Transverse colon (tissue), 3 donors: ENCODE data around the gene ABTB2.

Experiments used
- CTCF ChIP-seq, 5 experiments: fragments of 200-600 bp in 3 of 5; fragments of 450-650 bp in 2 of 5; sonication (generic) in 3 of 5; IDR thresholded peaks; 1 replicate in 2 of 5; 2 replicates in 3 of 5; pipeline ENCODE4 v1.5.1; 2016 to 2017; ENCODE audit warnings: antibody characterized with exemption in 5 of 5, inconsistent platforms in 3 of 5, mild to moderate bottlenecking in 2 of 5, moderate library complexity in 1 of 5
- POLR2A ChIP-seq: fragments of 450-650 bp; IDR thresholded peaks from one replicate; pipeline ENCODE4 v1.6.1; 2016; ENCODE audit warnings: antibody characterized with exemption, mild to moderate bottlenecking, moderate library complexity

DNA sequence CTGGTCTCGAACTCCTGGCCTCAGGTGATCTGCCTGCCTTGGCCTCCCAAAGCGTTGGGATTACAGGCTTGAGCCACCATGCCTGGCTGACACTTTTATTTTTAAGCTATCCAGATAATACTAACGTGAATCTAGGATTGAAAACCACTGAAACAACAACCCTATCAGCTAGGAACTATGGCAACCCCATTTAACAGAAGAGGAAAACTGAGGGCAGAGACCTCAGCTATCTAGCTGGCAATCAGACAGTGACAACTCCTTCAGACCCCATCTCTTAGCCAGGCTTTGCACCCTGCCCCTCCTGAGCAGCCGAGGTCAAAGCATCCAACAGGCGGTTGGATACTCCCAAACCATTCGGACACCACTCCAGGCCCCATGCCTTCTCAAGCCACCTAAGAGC lies 14.1 kb downstream of the ABTB2 start:
- no peak for TF ChIP-seq POLR2A
- TF ChIP-seq CTCF (IDR thresholded peaks at IDR 0.05), result no peak
